Measurements from ENCODE around the gene PRKD2. TPM values are rescaled to one million over a fixed set of nuclear protein-coding genes. Genes with fewer than 3 reads are reported as not detected.

PRKD2 gene
- total and polyA plus RNA-seq, 2 donors, result 20.0 to 109 TPM

- Histone ChIP-seq H3K4me3 (ENCODE audit: low read length in 2 of 2) (no peak overlapping the region), H3K27ac (ENCODE audit: low read depth in 1 of 2, low read length in 1 of 2) (no peak overlapping the region), H3K4me1 (ENCODE audit: control insufficient read depth in 2 of 2, insufficient read depth in 2 of 2, low read length in 2 of 2) (no peaks in the 10 kb centered on the region), H3K27me3 (ENCODE audit: control insufficient read depth in 2 of 2, insufficient read depth in 1 of 2, low read length in 1 of 2) (no peaks in the 10 kb centered on the region), H3K9me3 (ENCODE audit: control insufficient read depth in 2 of 2, insufficient read depth in 1 of 2, low read length in 1 of 2) (no peaks in the 10 kb centered on the region), H3K36me3 (ENCODE audit: control insufficient read depth in 2 of 2, insufficient read depth in 2 of 2, low read length in 1 of 2) (peaks cover 32 to 33% of the 10 kb centered on the region in 2 donors)
- DNase-seq (ENCODE audit: low read depth in 6 of 9, low spot score in 9 of 9), result no peak
Observed at GRCh38 chr19:46670813-46671212, 46.1 kb downstream of the PRKD2 start.

GRCh38 chr19:46668662-46669061, 48.3 kb downstream of the PRKD2 start:
- H3K4me1 ChIP-seq (ENCODE audit: control insufficient read depth in 2 of 2, insufficient read depth in 2 of 2, low read length in 2 of 2), result no peaks in the 10 kb centered on the region
- peaks cover 13 to 16% of the 10 kb centered on the region in 2 donors for H3K36me3 ChIP-seq (ENCODE audit: control insufficient read depth in 2 of 2, insufficient read depth in 2 of 2, low read length in 1 of 2)
- no peak for DNase-seq (ENCODE audit: low read depth in 6 of 9, low spot score in 9 of 9)
- H3K27ac ChIP-seq (ENCODE audit: low read depth in 1 of 2, low read length in 1 of 2), result no peak overlapping the region
- H3K9me3 ChIP-seq (ENCODE audit: control insufficient read depth in 2 of 2, insufficient read depth in 1 of 2, low read length in 1 of 2), result no peaks in the 10 kb centered on the region
- H3K27me3 ChIP-seq (ENCODE audit: control insufficient read depth in 2 of 2, insufficient read depth in 1 of 2, low read length in 1 of 2), result no peaks in the 10 kb centered on the region
- H3K4me3 ChIP-seq (ENCODE audit: low read length in 2 of 2), result no peak overlapping the region
- WGBS, result 98% methylated on average over 3 of the region's 3 CpGs

DNA sequence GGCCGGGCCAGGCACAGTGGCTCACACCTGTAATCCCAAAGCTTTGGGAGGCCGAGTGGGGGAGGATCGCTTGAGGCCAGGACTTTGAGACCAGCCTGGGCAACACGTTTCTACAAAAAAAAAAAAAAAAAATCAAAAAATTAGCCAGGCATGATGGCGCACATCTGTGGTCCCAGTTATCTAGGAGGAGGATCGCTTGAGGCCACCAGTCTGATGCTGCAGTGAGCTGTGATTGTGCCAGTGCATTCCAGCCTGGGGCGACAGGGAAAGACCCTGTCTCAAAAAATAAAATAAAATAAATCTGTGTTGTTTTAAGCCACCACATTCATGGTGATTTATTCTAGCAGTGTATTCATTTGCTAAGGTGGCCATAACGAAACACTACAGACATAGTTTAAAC, 51.8 kb downstream of the PRKD2 start:
- H3K9me3 ChIP-seq (ENCODE audit: control insufficient read depth in 2 of 2, insufficient read depth in 1 of 2, low read length in 1 of 2), result no peaks in the 10 kb centered on the region
- no peak overlapping the region for H3K27ac ChIP-seq (ENCODE audit: low read depth in 1 of 2, low read length in 1 of 2)
- 94% methylated on average over 8 of the region's 8 CpGs for WGBS
- no peak for DNase-seq (ENCODE audit: low read depth in 6 of 9, low spot score in 9 of 9)
- no peaks in the 10 kb centered on the region for H3K36me3 ChIP-seq (ENCODE audit: control insufficient read depth in 2 of 2, insufficient read depth in 2 of 2, low read length in 1 of 2)
- H3K27me3 ChIP-seq (ENCODE audit: control insufficient read depth in 2 of 2, insufficient read depth in 1 of 2, low read length in 1 of 2), result peaks cover 8% of the 10 kb centered on the region in 2 donors
- H3K4me1 ChIP-seq (ENCODE audit: control insufficient read depth in 2 of 2, insufficient read depth in 2 of 2, low read length in 2 of 2), result peaks cover 8 to 19% of the 10 kb centered on the region in 2 donors
- H3K4me3 ChIP-seq (ENCODE audit: low read length in 2 of 2), result no peak overlapping the region

- WGBS, result 10% methylated on average over 19 of the region's 19 CpGs
Observed at GRCh38 chr19:46661735-46662592, 55.0 kb downstream of the PRKD2 start.

DNA sequence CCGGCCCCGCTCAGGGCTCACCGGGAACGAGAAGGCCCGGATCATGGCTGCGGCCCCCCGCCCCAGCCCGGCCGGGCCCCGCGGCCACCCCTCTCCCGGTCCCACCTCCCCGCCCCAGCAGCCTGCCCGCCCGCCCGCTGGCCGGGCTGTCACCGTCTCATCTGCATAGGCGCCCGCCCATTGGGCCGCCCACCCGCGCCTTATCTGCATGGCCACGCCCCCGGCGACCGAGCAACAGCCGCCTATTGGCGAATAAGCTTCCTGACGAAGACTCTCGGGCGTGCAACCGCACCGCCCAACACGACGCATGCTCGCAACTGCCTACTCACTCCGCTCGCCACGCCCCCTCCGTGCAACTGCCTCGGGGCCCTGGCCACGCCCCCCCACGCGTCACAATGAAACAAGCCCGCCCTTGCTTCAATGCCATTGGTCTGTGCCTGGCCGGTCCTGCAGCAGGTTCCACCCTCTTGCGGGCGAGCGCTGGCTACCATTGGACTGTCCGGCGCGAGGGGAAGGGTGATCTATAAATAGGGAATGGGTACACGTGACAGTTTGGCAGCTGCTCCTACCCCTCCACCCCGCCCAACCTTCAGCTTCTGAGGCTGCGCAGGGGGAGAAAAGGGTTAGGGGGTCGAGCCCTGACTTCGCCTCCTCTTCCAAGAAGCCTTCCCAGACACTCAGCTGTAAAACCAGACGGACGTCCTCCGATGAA, 55.7 kb downstream of the PRKD2 start, which contains the start of gene DACT3:
Gene DACT3 (minus strand): TSS at position 163 of the 712 bp plus-strand sequence. CDS start 118 bp downstream, at position 45.
- Histone ChIP-seq H3K9me3 (ENCODE audit: control insufficient read depth in 2 of 2, insufficient read depth in 1 of 2, low read length in 1 of 2) (no peaks in the 10 kb centered on the region), H3K27me3 (ENCODE audit: control insufficient read depth in 2 of 2, insufficient read depth in 1 of 2, low read length in 1 of 2) (peaks cover 31 to 45% of the 10 kb centered on the region in 2 donors), H3K36me3 (ENCODE audit: control insufficient read depth in 2 of 2, insufficient read depth in 2 of 2, low read length in 1 of 2) (no peaks in the 10 kb centered on the region), H3K27ac (ENCODE audit: low read depth in 1 of 2, low read length in 1 of 2) (peak within 1 kb of the TSS; percentile 80 to 91), H3K4me3 (ENCODE audit: low read length in 2 of 2) (peak within 1 kb of the TSS; percentile 39 to 58), H3K4me1 (ENCODE audit: control insufficient read depth in 2 of 2, insufficient read depth in 2 of 2, low read length in 2 of 2) (peaks cover 9 to 33% of the 10 kb centered on the region in 2 donors)
- DNase-seq (ENCODE audit: low read depth in 6 of 9, low spot score in 9 of 9), result peak; percentile 94 to 100 (median 99)
- WGBS, result under 1% methylated on average over 61 of the region's 61 CpGs

More at GRCh38 chr19:46661735-46662592, 55.0 kb downstream of the PRKD2 start:
- no peaks in the 10 kb centered on the region for H3K9me3 ChIP-seq (ENCODE audit: control insufficient read depth in 2 of 2, insufficient read depth in 1 of 2, low read length in 1 of 2)
- H3K27me3 ChIP-seq (ENCODE audit: control insufficient read depth in 2 of 2, insufficient read depth in 1 of 2, low read length in 1 of 2), result peaks cover 31 to 38% of the 10 kb centered on the region in 2 donors
- peak overlapping the region; percentile 39 to 58 for H3K4me3 ChIP-seq (ENCODE audit: low read length in 2 of 2)
- DNase-seq (ENCODE audit: low read depth in 6 of 9, low spot score in 9 of 9), result peak in 8 of 9 donors; percentile 60 to 89 (median 74)
- peak overlapping the region; percentile 80 to 91 for H3K27ac ChIP-seq (ENCODE audit: low read depth in 1 of 2, low read length in 1 of 2)
- H3K36me3 ChIP-seq (ENCODE audit: control insufficient read depth in 2 of 2, insufficient read depth in 2 of 2, low read length in 1 of 2), result no peaks in the 10 kb centered on the region
- peaks cover 9 to 33% of the 10 kb centered on the region in 2 donors for H3K4me1 ChIP-seq (ENCODE audit: control insufficient read depth in 2 of 2, insufficient read depth in 2 of 2, low read length in 2 of 2)

- peaks cover 31 to 50% of the 10 kb centered on the region in 2 donors for H3K27me3 ChIP-seq (ENCODE audit: control insufficient read depth in 2 of 2, insufficient read depth in 1 of 2, low read length in 1 of 2)
- peak in 1 of 9 donors; percentile 20 for DNase-seq (ENCODE audit: low read depth in 6 of 9, low spot score in 9 of 9)
- H3K27ac ChIP-seq (ENCODE audit: low read depth in 1 of 2, low read length in 1 of 2), result no peak overlapping the region
- H3K36me3 ChIP-seq (ENCODE audit: control insufficient read depth in 2 of 2, insufficient read depth in 2 of 2, low read length in 1 of 2), result no peaks in the 10 kb centered on the region
- H3K4me3 ChIP-seq (ENCODE audit: low read length in 2 of 2), result peak overlapping the region; percentile 33 to 58
- no peaks in the 10 kb centered on the region for H3K9me3 ChIP-seq (ENCODE audit: control insufficient read depth in 2 of 2, insufficient read depth in 1 of 2, low read length in 1 of 2)
- H3K4me1 ChIP-seq (ENCODE audit: control insufficient read depth in 2 of 2, insufficient read depth in 2 of 2, low read length in 2 of 2), result peaks cover 9 to 33% of the 10 kb centered on the region in 2 donors
- WGBS, result 1% methylated on average over 40 of the region's 40 CpGs
Observed at GRCh38 chr19:46660551-46661019, 56.3 kb downstream of the PRKD2 start.

- DNase-seq (ENCODE audit: low read depth in 6 of 9, low spot score in 9 of 9), result no peak
- Histone ChIP-seq H3K27me3 (ENCODE audit: control insufficient read depth in 2 of 2, insufficient read depth in 1 of 2, low read length in 1 of 2) (peaks cover 32 to 56% of the 10 kb centered on the region in 2 donors), H3K36me3 (ENCODE audit: control insufficient read depth in 2 of 2, insufficient read depth in 2 of 2, low read length in 1 of 2) (no peaks in the 10 kb centered on the region), H3K27ac (ENCODE audit: low read depth in 1 of 2, low read length in 1 of 2) (no peak overlapping the region), H3K4me1 (ENCODE audit: control insufficient read depth in 2 of 2, insufficient read depth in 2 of 2, low read length in 2 of 2) (peaks cover 9 to 33% of the 10 kb centered on the region in 2 donors), H3K9me3 (ENCODE audit: control insufficient read depth in 2 of 2, insufficient read depth in 1 of 2, low read length in 1 of 2) (no peaks in the 10 kb centered on the region), H3K4me3 (ENCODE audit: low read length in 2 of 2) (peak overlapping the region; percentile 33 to 58)
- WGBS, result 7% methylated on average over 14 of the region's 14 CpGs
Observed at GRCh38 chr19:46660008-46660517, 56.9 kb downstream of the PRKD2 start.

DNA sequence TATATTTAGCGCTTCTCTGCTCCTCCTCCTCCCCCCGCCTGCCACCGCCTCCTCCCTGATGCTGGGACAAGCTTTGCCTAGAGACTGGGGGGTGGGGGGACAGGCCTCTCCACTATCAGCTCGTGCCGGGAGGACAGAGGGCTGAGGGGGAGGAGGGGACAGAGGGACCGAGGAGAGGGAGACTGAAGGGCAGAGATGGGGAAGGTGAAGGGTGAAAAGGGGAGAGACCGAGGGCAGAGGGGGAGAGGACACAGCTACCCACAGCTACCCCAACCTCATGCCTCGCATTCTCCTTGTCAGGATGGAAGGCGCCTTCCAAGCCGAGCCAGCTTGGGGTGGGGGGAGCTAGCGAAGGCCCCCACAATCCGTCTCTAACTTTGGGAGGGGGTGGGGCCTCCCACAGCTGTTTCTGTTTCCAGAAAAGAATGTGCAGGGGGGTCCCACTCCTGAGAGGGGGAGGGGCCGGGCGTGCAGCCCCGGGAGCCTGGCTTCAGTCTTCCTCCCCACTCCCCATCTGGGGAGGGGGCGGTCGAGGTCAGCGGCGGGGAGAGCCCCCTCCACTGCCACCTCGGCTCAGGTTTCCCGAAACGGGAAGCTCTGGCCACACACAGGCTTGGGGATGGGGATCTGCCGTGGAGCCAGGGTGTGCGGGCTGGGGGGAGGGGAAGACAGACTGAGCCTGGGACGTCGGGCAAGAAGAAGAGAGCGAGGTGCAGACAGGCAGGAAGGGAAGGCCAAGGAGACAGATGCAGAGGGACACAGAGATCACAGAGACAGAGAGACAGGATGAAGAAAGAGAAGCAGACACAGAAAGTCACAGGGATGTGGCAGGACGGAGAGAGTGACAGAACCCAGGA, 57.5 kb downstream of the PRKD2 start:
- 6% methylated on average over 28 of the region's 28 CpGs for WGBS
- peaks cover 34 to 63% of the 10 kb centered on the region in 2 donors for H3K27me3 ChIP-seq (ENCODE audit: control insufficient read depth in 2 of 2, insufficient read depth in 1 of 2, low read length in 1 of 2)
- H3K9me3 ChIP-seq (ENCODE audit: control insufficient read depth in 2 of 2, insufficient read depth in 1 of 2, low read length in 1 of 2), result no peaks in the 10 kb centered on the region
- DNase-seq (ENCODE audit: low read depth in 6 of 9, low spot score in 9 of 9), result peak in 1 of 9 donors; percentile 20
- H3K27ac ChIP-seq (ENCODE audit: low read depth in 1 of 2, low read length in 1 of 2), result no peak overlapping the region
- H3K4me3 ChIP-seq (ENCODE audit: low read length in 2 of 2), result no peak overlapping the region
- peaks cover 9 to 33% of the 10 kb centered on the region in 2 donors for H3K4me1 ChIP-seq (ENCODE audit: control insufficient read depth in 2 of 2, insufficient read depth in 2 of 2, low read length in 2 of 2)
- no peaks in the 10 kb centered on the region for H3K36me3 ChIP-seq (ENCODE audit: control insufficient read depth in 2 of 2, insufficient read depth in 2 of 2, low read length in 1 of 2)
